GM21526 (cell line): ENCODE results near the gene NCOA3.

Source experiments
- ATAC-seq: cut with Tn5 transposase; IDR thresholded peaks from one replicate; pipeline ENCODE4 v1.9.1; 2021; ENCODE audit warnings: moderate library complexity; ENCODE audit not compliant: unreplicated experiment, low FRiP score

The NCOA3 gene

GRCh38 chr20:47675190-47676142 lies 173.8 kb downstream of the NCOA3 start:
- no peak for ATAC-seq

GRCh38 chr20:47676219-47676721 lies 174.6 kb downstream of the NCOA3 start:
- ATAC-seq, result no peak

- ATAC-seq, result no peak
These were observed 175.4 kb downstream of the NCOA3 start for GRCh38 chr20:47676912-47677634.

- ATAC-seq, result no peak
These were observed 176.2 kb downstream of the NCOA3 start for GRCh38 chr20:47677635-47678453.

GRCh38 chr20:47678536-47678935 lies 176.8 kb downstream of the NCOA3 start:
- ATAC-seq, result no peak

GRCh38 chr20:47679462-47679861 lies 177.8 kb downstream of the NCOA3 start:
- ATAC-seq, result no peak

- no peak for ATAC-seq
These were observed 179.3 kb downstream of the NCOA3 start for GRCh38 chr20:47680804-47681529.

- no peak for ATAC-seq
These were observed 180.5 kb downstream of the NCOA3 start for GRCh38 chr20:47682028-47682783.

- no peak for ATAC-seq
These were observed 181.2 kb downstream of the NCOA3 start for GRCh38 chr20:47682916-47683315.

- ATAC-seq, result no peak
These were observed 182.8 kb downstream of the NCOA3 start for GRCh38 chr20:47684306-47685080.

- ATAC-seq, result no peak
These were observed 184.9 kb downstream of the NCOA3 start for GRCh38 chr20:47686545-47686944.

- ATAC-seq, result no peak
These were observed 185.7 kb downstream of the NCOA3 start for GRCh38 chr20:47687095-47687987.

- no peak for ATAC-seq
These were observed 187.0 kb downstream of the NCOA3 start for GRCh38 chr20:47688385-47689381.

- ATAC-seq, result no peak
These were observed 188.0 kb downstream of the NCOA3 start for GRCh38 chr20:47689731-47690130.

- no peak for ATAC-seq
These were observed 189.9 kb downstream of the NCOA3 start for GRCh38 chr20:47691625-47692024.
